Stimulated activated CD4-positive, alpha-beta T cell treated with anti-CD3 and anti-CD28 coated beads, Interleukin-4, amount 100 ng/mL, for 48 hours (primary cell): Measurements from ENCODE around the gene ARMC6.
"Not testable (repeated sequence)": the region's sequence is repeated elsewhere in the genome, so short reads cannot be mapped to it uniquely, and the experiment has no call there.

Source experiments
- DNase-seq, 2 donors: peaks; one replicate each; pipeline ENCODE4 v3.0.0-alpha.2; 2020; ENCODE audit warnings: low read depth in 2 of 2

The ARMC6 gene

DNA sequence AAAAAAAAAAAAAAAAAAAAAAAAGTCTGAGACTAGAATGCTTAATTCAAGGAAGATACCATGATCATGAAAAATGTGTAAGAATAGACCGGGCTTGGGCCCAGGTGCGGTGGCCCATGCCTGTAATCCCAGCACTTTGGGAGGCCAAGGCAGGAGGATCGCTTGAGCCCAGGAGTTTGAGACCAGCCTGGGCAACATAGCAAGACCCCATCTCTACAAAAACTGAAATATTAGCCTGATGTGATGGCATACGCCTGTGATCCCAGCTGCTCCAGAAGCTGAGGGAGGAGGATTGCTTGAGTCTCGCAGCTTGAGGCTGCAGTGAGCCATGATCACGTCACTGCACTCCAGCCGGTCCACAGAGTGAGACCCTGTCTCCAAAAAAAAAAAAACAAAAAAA lies 73.5 kb downstream of the ARMC6 start:
- DNase-seq: not testable (repeated sequence)

- DNase-seq: no peak
Observed at GRCh38 chr19:19107654-19108053, 74.3 kb downstream of the ARMC6 start.
